GM15510 (cell line): ENCODE data around the gene CCM2.

Experiments
- POLR2A ChIP-seq: IDR thresholded peaks from 3 replicates; pipeline ENCODE4 v1.6.1; 2011; ENCODE audit warnings: borderline replicate concordance; ENCODE audit not compliant: insufficient read length; ENCODE audit errors: extremely low read depth

Gene CCM2

DNA sequence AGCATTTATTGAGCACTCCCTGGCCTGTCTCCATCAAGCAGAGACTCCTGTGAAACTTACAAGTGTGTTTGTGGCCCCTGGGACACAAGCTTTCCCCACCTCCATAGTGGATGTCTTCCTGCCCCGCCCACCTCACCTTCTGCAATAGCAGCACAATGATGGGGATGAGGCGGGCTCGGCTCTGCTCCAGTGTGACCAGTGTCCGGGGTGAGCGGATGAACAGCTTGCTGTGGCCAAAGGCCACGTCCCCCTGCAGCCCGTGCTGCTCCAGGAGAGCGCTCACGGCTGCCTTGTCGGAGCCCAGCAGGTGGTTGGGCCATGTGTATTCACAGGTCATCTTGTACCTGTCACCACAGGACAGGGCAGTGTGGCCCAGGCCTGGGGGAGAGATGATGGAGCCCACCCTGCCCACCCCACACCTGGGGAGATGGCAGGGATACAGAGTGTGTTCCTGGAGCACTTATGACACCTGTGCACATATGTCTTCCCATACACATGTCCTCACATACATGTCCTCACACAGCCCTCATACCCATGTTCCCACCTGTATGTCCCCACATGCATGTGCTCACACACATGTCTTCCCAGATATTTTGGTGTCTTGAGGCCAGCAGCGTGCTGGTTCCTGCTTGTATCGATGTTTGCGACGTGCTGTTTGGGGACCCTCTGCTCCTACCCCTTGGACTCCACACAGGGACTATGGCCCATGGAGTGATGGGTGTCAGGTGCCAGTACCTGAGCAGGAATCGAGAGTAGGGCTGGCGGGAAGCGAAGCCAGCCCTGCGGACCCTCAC lies 33.9 kb upstream of the CCM2 start:
- TF ChIP-seq POLR2A: no peak

DNA sequence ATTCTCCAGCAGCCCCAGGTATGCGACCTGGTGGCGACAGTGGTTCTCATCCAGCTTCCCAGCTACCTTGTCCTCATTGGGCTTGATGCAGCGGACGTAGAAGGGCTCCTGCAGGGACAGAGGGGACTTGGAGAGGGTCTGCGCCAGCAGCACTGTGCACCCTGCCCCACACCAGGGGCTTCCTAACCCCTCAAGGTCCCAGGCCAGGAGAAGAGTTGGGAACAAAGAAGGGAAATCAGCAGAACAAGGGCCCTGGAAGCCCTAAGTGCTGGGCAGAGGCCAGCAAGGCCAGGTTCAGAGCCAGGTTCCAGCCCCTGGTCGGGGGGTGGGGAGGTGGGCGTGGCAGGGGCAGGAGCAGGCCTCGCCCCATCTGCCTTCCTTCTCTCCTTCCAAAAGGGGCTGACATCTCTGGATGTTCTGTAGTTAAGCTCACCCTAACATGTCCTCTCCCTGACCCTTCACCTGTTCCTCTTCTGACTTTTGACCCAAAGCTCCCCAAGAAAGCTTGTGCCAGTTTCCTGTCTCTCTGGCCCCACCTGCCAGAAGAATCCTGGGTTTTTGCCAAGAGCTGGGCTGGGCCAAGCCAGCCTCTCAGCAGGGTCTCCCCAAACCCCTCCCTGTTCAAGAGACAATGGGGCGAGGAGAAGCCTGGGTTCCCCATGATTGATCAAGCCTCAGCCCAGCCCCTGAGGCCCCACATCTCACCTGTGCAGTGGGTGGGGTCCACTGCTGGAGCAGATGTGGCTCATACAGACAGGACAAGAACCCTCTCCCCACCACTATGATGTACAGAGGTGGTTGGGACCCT lies 33.1 kb upstream of the CCM2 start:
- no peak for TF ChIP-seq POLR2A

DNA sequence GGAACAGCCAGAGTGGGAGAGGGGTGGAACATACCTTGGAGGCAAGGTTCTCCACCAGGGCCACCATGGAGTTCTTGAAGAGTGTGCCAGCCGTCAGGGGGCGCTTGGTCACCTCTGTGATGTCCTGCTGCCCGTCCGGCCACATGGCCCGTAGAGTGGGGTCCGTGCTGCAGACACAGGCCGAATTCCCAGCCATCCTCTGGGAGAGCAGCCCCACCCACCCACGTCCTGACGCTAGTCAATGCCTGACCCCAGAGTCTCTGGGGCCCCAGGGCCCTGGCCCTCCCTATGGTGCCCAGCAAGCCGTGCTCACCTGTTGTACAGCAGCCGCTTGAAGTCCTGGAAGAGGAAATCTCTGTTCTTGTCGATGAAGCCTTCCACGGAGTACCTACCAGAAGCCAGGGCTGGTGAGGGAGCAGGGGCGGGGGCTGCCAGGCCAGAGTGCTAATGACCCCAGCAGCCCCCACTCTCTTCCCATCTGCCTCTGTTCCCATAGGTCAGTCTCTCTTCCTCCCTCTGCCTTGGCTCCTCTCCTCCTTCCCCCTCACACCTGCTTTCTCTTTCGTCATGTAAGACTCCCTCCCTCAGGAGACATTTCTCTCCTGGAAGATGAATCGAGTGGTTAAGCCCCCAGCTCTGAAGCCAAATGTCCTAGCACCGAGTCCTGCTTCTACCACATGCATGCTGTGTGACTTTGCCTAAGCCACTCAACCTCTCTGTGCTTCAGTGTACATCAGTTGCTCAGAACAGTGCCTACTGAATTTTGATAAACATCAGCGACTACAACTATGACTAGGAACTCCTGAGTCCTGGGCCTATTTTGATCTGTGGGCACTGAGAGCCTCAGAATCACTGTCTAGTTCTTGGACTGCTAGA lies 32.2 kb upstream of the CCM2 start:
- TF ChIP-seq POLR2A: no peak

DNA sequence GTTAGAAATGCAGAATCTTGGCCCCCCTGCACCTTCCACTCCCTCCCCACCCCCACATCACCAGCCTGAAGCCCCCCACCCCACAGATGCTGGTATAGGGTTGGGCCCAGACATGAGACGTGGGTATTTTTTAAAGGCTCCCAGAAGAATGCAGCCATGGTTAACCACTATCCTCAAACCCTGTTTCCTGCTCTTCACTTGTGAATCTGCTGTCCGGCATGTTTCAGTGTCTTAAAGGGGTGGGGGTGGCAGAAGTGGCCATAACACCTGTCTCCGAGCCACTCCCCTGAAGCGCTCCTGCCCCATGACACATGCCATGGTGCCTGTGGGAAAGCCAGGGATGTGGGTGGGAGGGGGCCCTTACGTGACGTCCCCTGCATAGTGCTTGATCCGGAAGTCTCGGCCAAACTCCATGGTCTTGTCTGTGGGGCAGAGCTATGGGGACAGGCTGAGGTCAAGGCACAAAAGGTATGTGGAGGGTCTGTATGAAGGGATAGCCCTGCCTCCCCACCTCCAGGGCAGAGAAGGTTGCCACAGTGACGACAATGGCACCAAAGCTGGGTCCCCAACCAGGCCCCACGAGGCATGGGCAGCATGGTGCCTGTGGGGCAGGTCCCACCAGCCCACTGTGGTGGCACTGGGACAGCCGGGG lies 30.8 kb upstream of the CCM2 start:
- peak; percentile 12 for TF ChIP-seq POLR2A

DNA sequence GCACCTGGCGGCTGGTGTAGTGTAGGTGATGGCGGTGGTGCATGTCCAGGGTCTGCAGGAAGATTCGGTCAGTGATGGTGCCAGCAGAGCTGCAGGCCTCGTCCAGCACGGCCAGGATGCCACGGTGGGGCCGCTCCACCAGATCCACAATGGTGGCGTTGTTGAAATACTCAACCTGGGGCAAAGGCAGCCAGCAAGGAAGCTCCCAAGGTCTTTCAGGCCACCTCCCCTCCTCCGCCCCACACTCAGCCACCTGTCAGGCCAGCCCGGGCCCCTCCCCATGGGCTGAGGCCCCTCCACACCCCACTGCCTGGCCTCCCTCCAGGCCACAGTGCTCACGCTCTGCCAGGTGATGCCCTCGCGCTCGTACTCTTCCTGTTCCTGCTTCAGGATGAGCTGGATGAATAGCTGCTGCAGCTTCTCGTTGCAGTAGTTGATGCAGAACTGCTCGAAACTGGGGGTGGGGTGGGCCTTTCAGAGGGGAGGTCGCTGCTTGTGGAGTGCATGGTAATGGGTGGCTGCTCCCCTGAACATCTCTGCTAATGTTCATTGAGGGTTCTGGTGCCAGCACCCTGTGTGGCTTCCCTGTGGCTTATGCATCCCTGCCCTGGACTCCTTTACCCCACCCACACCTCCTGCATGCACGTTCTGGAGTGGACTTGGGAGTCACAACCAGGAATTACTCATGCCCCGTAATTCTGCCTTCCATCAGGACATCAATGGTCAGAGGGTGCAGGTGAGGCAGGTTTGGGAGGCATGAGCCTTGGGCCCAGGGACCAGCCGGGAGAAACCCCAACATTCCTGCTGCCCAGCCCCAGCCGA lies 30.1 kb upstream of the CCM2 start:
- no peak for TF ChIP-seq POLR2A

DNA sequence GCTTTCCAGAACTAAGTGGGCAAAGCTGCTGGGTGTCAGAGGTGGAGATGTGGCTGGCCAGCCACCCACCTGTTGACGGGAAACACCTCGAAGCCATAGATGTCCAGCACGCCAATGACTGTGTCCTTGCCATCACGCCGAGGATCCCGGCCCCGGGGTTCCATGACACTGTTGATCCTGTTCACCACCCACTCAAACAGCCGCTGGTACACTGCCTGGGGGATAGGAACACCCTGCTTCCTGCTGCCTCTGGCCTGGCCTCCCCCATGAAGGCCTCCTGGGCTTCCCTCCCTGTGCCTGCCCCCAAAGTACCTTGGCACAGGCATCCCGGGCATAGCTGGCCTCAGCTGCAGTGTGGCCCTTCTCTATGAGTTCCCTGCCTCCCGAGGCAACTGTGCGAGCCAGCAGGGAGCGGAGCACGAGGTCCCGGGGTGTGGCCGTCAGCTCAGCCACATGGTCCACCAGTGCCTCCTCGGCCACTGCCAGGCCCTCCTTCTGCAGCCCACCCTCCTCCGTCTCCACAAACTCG lies 29.4 kb upstream of the CCM2 start:
- no peak for TF ChIP-seq POLR2A

DNA sequence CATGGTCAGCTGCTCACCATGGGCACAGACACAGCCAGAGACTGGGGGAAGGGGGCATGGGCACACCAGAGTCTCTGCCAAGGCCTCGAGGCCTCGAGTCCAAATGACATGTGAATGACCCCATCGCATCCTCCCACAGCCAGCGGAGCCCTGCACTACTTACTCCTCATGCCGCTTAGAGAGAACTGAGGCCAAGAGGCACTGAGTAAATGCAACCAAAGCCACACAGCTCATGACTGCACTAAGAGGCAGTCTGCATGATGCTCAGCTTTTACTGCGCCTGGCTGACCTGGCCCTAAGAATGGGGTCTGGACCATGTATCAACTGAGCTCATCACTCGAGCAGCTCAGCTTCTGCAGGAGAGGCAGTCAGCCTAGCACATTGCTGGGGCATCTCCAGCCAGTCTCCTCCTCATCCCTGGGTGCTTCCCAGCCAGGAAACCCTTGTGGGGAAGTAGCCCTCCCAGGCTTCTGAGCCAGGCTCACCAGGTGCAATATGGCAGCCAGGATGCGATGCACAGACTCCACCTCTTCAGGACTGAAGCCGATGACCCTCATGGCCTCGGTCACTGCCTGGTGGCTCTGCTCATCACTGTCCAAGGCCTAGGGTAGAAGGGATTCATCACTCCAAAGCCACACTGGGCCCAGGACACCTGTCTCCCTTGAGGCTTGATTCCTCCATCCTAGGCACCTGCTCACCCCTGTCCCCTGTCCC lies 28.7 kb upstream of the CCM2 start:
- no peak for TF ChIP-seq POLR2A

DNA sequence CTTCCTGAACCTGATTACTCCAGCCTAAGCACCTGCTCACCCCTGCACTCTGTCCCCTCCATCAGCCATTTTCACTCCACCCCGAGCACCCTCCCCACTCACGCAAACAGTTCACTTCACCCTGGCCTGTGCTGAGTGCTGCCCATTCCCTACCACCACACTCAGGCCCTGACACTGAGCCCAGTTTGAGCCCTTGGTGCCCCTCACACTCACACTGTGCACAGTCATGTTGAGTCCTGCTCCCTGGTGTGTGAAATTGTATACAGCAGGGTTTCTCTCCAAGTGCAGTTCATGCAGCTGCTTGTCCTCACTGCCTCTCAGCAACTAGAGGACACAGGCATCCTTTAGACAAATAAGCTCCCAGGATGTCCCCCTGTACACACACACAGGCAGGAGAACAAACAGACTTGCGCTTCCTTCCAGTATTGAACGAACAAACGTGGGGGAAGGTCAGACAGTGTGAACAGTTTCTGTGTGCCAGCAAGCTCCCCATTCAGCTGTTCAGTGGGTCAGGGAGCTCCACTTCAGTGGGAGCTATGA lies 28.0 kb upstream of the CCM2 start:
- no peak for TF ChIP-seq POLR2A

DNA sequence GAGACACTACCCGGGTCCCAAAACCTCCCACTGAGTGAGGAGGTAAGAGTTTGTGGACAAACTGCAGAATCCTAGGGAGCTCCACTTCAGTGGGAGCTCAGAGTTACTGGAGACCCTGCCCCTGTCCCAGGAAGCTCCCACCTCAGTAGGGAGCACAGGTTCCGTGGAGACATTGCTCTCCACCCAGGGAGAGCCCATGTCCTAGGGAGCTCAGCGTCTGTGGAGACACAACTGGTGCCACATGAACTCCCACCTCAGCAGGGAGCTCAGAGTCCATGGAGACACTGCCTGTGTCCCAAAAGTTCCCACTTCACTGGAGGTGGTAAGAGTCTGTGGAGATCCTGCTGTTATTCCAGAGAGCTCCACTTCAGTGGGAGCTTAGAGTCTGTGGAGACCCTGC lies 27.4 kb upstream of the CCM2 start:
- TF ChIP-seq POLR2A: no peak

DNA sequence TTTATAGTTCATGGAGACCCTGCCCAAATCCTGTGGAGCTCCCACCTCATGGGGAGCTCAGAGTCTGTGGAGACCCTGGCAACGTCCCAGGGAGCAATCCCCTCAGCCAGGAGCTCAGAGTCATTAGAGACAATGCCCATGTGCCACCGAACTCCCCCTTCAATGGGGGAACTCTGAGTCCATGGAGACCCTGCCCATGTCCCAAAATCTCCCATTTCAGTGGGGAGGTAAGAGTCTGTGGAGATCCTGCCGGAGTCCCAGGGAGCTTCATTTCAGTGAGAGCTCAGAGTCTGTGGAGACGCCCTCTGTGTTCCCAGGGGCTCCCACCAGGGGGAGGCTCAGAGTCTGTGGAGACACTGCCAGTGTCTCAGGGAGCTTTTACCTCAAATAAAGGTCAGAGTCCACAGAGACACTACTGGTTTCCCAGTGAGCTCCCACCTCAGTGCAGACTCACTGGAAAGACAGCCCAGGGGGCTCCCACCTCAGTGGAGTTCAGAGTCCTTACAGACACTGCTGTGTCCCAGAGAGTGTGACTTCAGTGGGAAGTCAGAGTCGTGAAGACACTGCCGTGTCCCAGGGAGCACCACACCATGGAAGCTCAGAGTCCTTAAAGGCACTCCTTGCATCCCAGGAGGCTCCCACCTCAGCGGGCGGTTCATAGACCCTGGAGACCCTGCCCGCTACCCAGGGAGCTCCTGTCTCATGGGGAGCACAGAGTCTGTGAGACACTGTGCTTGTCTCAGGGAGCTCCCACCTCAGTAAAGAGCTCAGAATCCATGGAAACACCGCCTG lies 26.2 kb upstream of the CCM2 start:
- TF ChIP-seq POLR2A: no peak

DNA sequence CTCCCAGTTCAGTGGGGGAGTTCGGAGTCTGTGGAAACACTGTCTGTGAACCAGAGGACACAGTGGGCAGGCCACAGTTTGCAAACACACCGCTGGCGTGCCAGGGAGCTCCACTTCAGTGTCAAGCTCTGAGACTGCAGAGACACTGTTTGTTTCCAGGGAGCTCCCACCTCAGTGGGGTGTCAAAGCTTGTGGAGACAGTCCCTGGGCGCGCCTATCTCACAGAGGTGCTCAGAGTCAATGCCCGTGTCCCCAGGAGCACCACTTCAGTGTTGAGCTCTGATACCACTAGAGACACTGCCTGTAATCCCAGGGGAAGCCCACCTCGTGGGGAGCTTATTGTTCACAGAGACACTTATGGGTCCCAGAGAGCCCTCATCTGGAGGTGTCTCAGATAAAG lies 25.5 kb upstream of the CCM2 start:
- no peak for TF ChIP-seq POLR2A
